Neural progenitor cell (in vitro differentiated cells): ENCODE results near the gene PPP1R3A. TPM values are rescaled to one million over a fixed set of nuclear protein-coding genes. Genes with fewer than 3 reads are reported as not detected.

ENCODE experiments used
- DNase-seq: peaks from one replicate; pipeline ENCODE4 v3.0.0-alpha.2; 2016; ENCODE audit warnings: low spot score
- H2AFZ ChIP-seq: fragments of 200-600 bp; sonication (generic); replicated peaks from 2 replicates; pipeline ENCODE4 v1.6.1; 2016; ENCODE audit warnings: antibody characterized with exemption
- H3F3A ChIP-seq: fragments of 200-600 bp; sonication (generic); 2 replicates; pipeline ENCODE4 v1.6.1; 2016; ENCODE audit warnings: antibody characterized with exemption, low read depth
- H3K27ac ChIP-seq: fragments of 200-600 bp; sonication (generic); 2 replicates; pipeline ENCODE4 v1.5.1; 2016; ENCODE audit warnings: mild to moderate bottlenecking
- H3K27me3 ChIP-seq: fragments of 200-600 bp; sonication (generic); 2 replicates; pipeline ENCODE4 v1.6.1; 2016; ENCODE audit warnings: mild to moderate bottlenecking, moderate library complexity
- H3K36me3 ChIP-seq: fragments of 200-600 bp; sonication (generic); 2 replicates; pipeline ENCODE4 v1.5.1; 2016
- H3K4me1 ChIP-seq: fragments of 200-600 bp; sonication (generic); 2 replicates; pipeline ENCODE4 v1.6.1; 2016; ENCODE audit warnings: mixed run types
- H3K4me2 ChIP-seq: fragments of 200-600 bp; sonication (generic); 2 replicates; pipeline ENCODE4 v1.6.1; 2016
- H3K4me3 ChIP-seq: fragments of 200-600 bp; sonication (generic); 2 replicates; pipeline ENCODE4 v1.5.1; 2016
- H3K79me2 ChIP-seq: fragments of 200-600 bp; sonication (generic); 2 replicates; pipeline ENCODE4 v1.6.1; 2016; ENCODE audit warnings: low read depth
- H3K9ac ChIP-seq: fragments of 200-600 bp; sonication (generic); 2 replicates; pipeline ENCODE4 v1.6.1; 2016
- H3K9me3 ChIP-seq: fragments of 200-600 bp; sonication (generic); 2 replicates; pipeline ENCODE4 v1.5.1; 2016; ENCODE audit warnings: low read depth
- H4K20me1 ChIP-seq: fragments of 200-600 bp; sonication (generic); 2 replicates; pipeline ENCODE4 v1.6.1; 2016; ENCODE audit warnings: low read depth
- H3K27ac Mint-ChIP-seq: 3 replicates; pipeline ENCODE4 v1.8.0; 2021; ENCODE audit warnings: mixed read lengths
- H3K27me3 Mint-ChIP-seq: 2 replicates; pipeline ENCODE4 v1.8.0; 2022; ENCODE audit warnings: low read depth, mild to moderate bottlenecking, inconsistent platforms, moderate library complexity, mixed read lengths; ENCODE audit not compliant: insufficient read depth
- H3K36me3 Mint-ChIP-seq: 3 replicates; pipeline ENCODE4 v1.8.0; 2021; ENCODE audit warnings: mixed read lengths
- H3K4me1 Mint-ChIP-seq: 3 replicates; pipeline ENCODE4 v1.8.0; 2021; ENCODE audit warnings: mixed read lengths
- H3K4me3 Mint-ChIP-seq: 3 replicates; pipeline ENCODE4 v1.8.0; 2021; ENCODE audit warnings: mild to moderate bottlenecking, moderate library complexity, mixed read lengths
- H3K9me3 Mint-ChIP-seq: 3 replicates; pipeline ENCODE4 v1.8.0; 2020; ENCODE audit warnings: mixed read lengths
- EZH2 ChIP-seq: fragments of 200-600 bp; sonication (generic); IDR thresholded peaks from 2 replicates; pipeline ENCODE4 v1.6.1; 2017; ENCODE audit warnings: antibody characterized with exemption, mild to moderate bottlenecking, moderate library complexity
- EZH2phosphoT487 ChIP-seq: fragments of 200-600 bp; sonication (generic); IDR thresholded peaks from 2 replicates; pipeline ENCODE4 v1.6.1; 2017; ENCODE audit warnings: antibody characterized with exemption
- total RNA-seq: library from RNA; depleted of rRNA; stranded (reverse); fragments of >200 nt; gene quantifications from 2 replicates; pipeline ENCODE4 v1.2.3, GENCODE V29; 2015; ENCODE audit warnings: low replicate concordance
- TF ChIP-seq, protein P1 (sequence below): fragments of 200-600 bp; sonication (generic); IDR thresholded peaks from 2 replicates; pipeline ENCODE4 v1.5.1; 2017; ENCODE audit warnings: antibody characterized with exemption, mild to moderate bottlenecking

PPP1R3A gene
- total RNA-seq, 1 donor from 2014 or later: not detected

GRCh38 chr7:113883096-113883495 lies 35.7 kb downstream of the PPP1R3A start:
- H3K9ac ChIP-seq: no peak overlapping the region
- no peaks in the 10 kb centered on the region for H3F3A ChIP-seq
- no peak overlapping the region for H3K27ac ChIP-seq
- TF ChIP-seq EZH2phosphoT487: no peak
- TF ChIP-seq, protein P1, sequence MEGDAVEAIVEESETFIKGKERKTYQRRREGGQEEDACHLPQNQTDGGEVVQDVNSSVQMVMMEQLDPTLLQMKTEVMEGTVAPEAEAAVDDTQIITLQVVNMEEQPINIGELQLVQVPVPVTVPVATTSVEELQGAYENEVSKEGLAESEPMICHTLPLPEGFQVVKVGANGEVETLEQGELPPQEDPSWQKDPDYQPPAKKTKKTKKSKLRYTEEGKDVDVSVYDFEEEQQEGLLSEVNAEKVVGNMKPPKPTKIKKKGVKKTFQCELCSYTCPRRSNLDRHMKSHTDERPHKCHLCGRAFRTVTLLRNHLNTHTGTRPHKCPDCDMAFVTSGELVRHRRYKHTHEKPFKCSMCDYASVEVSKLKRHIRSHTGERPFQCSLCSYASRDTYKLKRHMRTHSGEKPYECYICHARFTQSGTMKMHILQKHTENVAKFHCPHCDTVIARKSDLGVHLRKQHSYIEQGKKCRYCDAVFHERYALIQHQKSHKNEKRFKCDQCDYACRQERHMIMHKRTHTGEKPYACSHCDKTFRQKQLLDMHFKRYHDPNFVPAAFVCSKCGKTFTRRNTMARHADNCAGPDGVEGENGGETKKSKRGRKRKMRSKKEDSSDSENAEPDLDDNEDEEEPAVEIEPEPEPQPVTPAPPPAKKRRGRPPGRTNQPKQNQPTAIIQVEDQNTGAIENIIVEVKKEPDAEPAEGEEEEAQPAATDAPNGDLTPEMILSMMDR: no peak
- TF ChIP-seq EZH2: no peak
- DNase-seq: no peak
- Mint-ChIP-seq H3K4me3 (no peak overlapping the region), H3K4me1 (no peaks in the 10 kb centered on the region), H3K36me3 (no peaks in the 10 kb centered on the region), H3K9me3 (no peaks in the 10 kb centered on the region), H3K27me3 (no peaks in the 10 kb centered on the region), H3K27ac (no peak overlapping the region)
- H4K20me1 ChIP-seq: no peaks in the 10 kb centered on the region
- no peak overlapping the region for H3K4me2 ChIP-seq
- no peaks in the 10 kb centered on the region for H3K27me3 ChIP-seq
- no peaks in the 10 kb centered on the region for H3K9me3 ChIP-seq
- H2AFZ ChIP-seq: no peak overlapping the region
- H3K79me2 ChIP-seq: no peaks in the 10 kb centered on the region
- H3K36me3 ChIP-seq: no peaks in the 10 kb centered on the region
- H3K4me1 ChIP-seq: no peaks in the 10 kb centered on the region
- H3K4me3 ChIP-seq: no peak overlapping the region

DNA sequence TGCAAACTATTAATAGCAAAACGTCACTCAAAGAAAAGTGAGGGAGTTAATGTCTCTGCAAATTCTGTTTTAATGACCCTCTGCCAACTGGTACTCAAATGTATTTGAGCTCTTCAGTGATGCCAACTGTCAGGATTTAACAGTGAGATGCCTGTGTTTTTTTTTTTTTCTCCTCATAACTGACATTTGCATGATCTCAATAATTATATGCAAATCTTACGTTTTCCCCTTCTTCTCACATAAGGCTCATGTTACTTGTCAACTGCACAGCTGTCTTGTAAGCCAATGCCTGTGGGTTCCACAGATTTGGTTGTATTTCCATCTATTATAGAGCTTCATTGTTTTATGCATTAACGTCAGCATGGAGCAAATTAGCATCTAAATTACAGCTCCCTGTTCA lies 38.2 kb downstream of the PPP1R3A start:
- no peaks in the 10 kb centered on the region for H3K4me1 Mint-ChIP-seq
- H3K36me3 Mint-ChIP-seq: no peaks in the 10 kb centered on the region
- no peaks in the 10 kb centered on the region for H3K79me2 ChIP-seq
- H3K4me2 ChIP-seq: no peak overlapping the region
- no peak overlapping the region for H2AFZ ChIP-seq
- no peak overlapping the region for H3K4me3 Mint-ChIP-seq
- H3K9me3 Mint-ChIP-seq: no peaks in the 10 kb centered on the region
- no peak overlapping the region for H3K27ac Mint-ChIP-seq
- no peaks in the 10 kb centered on the region for H3K36me3 ChIP-seq
- H3F3A ChIP-seq: no peaks in the 10 kb centered on the region
- H3K27me3 Mint-ChIP-seq: no peaks in the 10 kb centered on the region
- H3K9me3 ChIP-seq: no peaks in the 10 kb centered on the region
- H3K27me3 ChIP-seq: no peaks in the 10 kb centered on the region
- H3K4me1 ChIP-seq: no peaks in the 10 kb centered on the region
- no peak overlapping the region for H3K9ac ChIP-seq
- H3K4me3 ChIP-seq: no peak overlapping the region
- H4K20me1 ChIP-seq: no peaks in the 10 kb centered on the region
- DNase-seq: no peak
- no peak overlapping the region for H3K27ac ChIP-seq
- TF ChIP-seq, protein P1: no peak
- no peak for TF ChIP-seq EZH2
- TF ChIP-seq EZH2phosphoT487: no peak

DNA sequence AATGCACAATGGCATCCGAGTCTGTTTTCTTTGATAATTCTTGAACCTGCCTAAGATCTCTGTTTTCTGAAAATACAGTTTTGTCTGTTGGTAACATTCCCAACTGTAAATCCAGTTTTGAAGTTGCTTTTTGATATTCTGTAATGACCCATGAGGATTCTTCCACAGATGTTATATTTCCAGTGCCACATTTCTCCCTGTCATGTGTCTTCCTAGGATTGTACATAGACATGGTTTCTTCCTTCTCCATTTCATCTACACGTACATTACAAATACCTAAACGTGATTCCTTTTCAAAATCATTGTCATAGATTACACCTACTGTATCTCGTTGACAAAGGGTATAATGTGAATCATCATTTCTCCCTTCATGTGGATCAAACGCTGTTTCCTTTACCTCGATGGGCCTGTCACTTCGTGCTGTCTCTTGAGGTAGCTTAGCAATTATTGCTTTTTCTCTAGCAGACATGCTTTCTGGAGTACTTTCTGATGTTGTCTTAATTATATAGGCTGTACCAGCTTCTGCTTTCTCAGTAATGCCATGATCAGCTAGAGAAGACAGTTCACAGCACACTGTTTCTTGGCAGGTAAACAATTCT lies 40.3 kb downstream of the PPP1R3A start:
- H3F3A ChIP-seq: no peaks in the 10 kb centered on the region

More for the DNA sequence above, 40.3 kb downstream of the PPP1R3A start:
- no peaks in the 10 kb centered on the region for H3K79me2 ChIP-seq
- H3K36me3 ChIP-seq: no peaks in the 10 kb centered on the region
- Mint-ChIP-seq H3K4me1 (no peaks in the 10 kb centered on the region), H3K27me3 (no peaks in the 10 kb centered on the region), H3K9me3 (no peaks in the 10 kb centered on the region), H3K36me3 (no peaks in the 10 kb centered on the region), H3K27ac (no peak overlapping the region), H3K4me3 (no peak overlapping the region)
- no peak overlapping the region for H3K9ac ChIP-seq
- H3K27ac ChIP-seq: no peak overlapping the region
- H3K4me2 ChIP-seq: no peak overlapping the region
- TF ChIP-seq EZH2: no peak
- TF ChIP-seq, protein P1: no peak
- no peak for TF ChIP-seq EZH2phosphoT487
- H3K27me3 ChIP-seq: no peaks in the 10 kb centered on the region
- no peak overlapping the region for H2AFZ ChIP-seq
- no peak for DNase-seq
- no peaks in the 10 kb centered on the region for H3K9me3 ChIP-seq
- no peak overlapping the region for H3K4me3 ChIP-seq
- H4K20me1 ChIP-seq: no peaks in the 10 kb centered on the region
- H3K4me1 ChIP-seq: no peaks in the 10 kb centered on the region
